ENCODE measurements around the gene ATIC. TPM values are rescaled to one million over a fixed set of nuclear protein-coding genes. Genes with fewer than 3 reads are reported as not detected.
A peak's percentile ranks its signal among the peaks of the same experiment; 100 is the strongest.
"Not testable (repeated sequence)": the region's sequence is repeated elsewhere in the genome, so short reads cannot be mapped to it uniquely, and the experiment has no call there.

The ATIC gene
- total RNA-seq, 3 donors from 2014 or later: 32.2 to 54.1 (median 33.0) TPM

GRCh38 chr2:215288112-215288815, 23.6 kb upstream of the ATIC start:
- intact Hi-C loops (cut with DNase I; ENCODE audit: low total_unique reads): no loop called here
- no peak for DNase-seq (ENCODE audit: low spot score in 2 of 2)
- Histone ChIP-seq H3K4me1 (no peaks in the 10 kb centered on the region), H3K4me3 (no peak overlapping the region), H3K27me3 (no peaks in the 10 kb centered on the region), H3K9me3 (no peaks in the 10 kb centered on the region), H3K36me3 (no peaks in the 10 kb centered on the region), H3K27ac (no peak overlapping the region)
- TF ChIP-seq POLR2A (IDR thresholded peaks at IDR 0.05) (no peak), CTCF (IDR thresholded peaks at IDR 0.05) (no peak), POLR2AphosphoS5 (IDR thresholded peaks at IDR 0.05) (no peak)

- TF ChIP-seq CTCF (IDR thresholded peaks at IDR 0.05) (no peak), POLR2AphosphoS5 (IDR thresholded peaks at IDR 0.05) (no peak), POLR2A (IDR thresholded peaks at IDR 0.05) (no peak)
- H3K36me3 ChIP-seq: no peaks in the 10 kb centered on the region
- DNase-seq (ENCODE audit: low spot score in 2 of 2): no peak
- no peak overlapping the region for H3K4me3 ChIP-seq
- H3K4me1 ChIP-seq: no peaks in the 10 kb centered on the region
- H3K9me3 ChIP-seq: no peaks in the 10 kb centered on the region
- H3K27ac ChIP-seq: no peak overlapping the region
- intact Hi-C loops (cut with DNase I; ENCODE audit: low total_unique reads): no loop called here
- no peaks in the 10 kb centered on the region for H3K27me3 ChIP-seq
These were observed 20.8 kb upstream of the ATIC start for GRCh38 chr2:215290980-215291599.

GRCh38 chr2:215293879-215294278, 18.0 kb upstream of the ATIC start:
- intact Hi-C loops (cut with DNase I; ENCODE audit: low total_unique reads): no loop called here
- Histone ChIP-seq H3K27ac (no peak overlapping the region), H3K4me1 (no peaks in the 10 kb centered on the region), H3K27me3 (no peaks in the 10 kb centered on the region), H3K9me3 (no peaks in the 10 kb centered on the region), H3K4me3 (no peak overlapping the region), H3K36me3 (no peaks in the 10 kb centered on the region)
- TF ChIP-seq CTCF (IDR thresholded peaks at IDR 0.05) (no peak), POLR2AphosphoS5 (IDR thresholded peaks at IDR 0.05) (no peak), POLR2A (IDR thresholded peaks at IDR 0.05) (no peak)
- DNase-seq (ENCODE audit: low spot score in 2 of 2): no peak

GRCh38 chr2:215299337-215299859, 12.5 kb upstream of the ATIC start:
- Histone ChIP-seq H3K36me3 (no peaks in the 10 kb centered on the region), H3K9me3 (peaks cover 0 to 9% of the 10 kb centered on the region in 2 donors), H3K27ac (no peak overlapping the region), H3K27me3 (no peaks in the 10 kb centered on the region), H3K4me3 (no peak overlapping the region), H3K4me1 (no peaks in the 10 kb centered on the region)
- DNase-seq (ENCODE audit: low spot score in 2 of 2): no peak
- no peak for TF ChIP-seq CTCF (IDR thresholded peaks at IDR 0.05)
- no peak for TF ChIP-seq POLR2AphosphoS5 (IDR thresholded peaks at IDR 0.05)
- TF ChIP-seq POLR2A (IDR thresholded peaks at IDR 0.05): no peak
- intact Hi-C loops (cut with DNase I; ENCODE audit: low total_unique reads): no loop called here

GRCh38 chr2:215301994-215302393, 9.9 kb upstream of the ATIC start:
- no peak overlapping the region for H3K27ac ChIP-seq
- no peak for DNase-seq (ENCODE audit: low spot score in 2 of 2)
- H3K9me3 ChIP-seq: peaks cover 0 to 9% of the 10 kb centered on the region in 2 donors
- H3K27me3 ChIP-seq: no peaks in the 10 kb centered on the region
- no peak for TF ChIP-seq CTCF (IDR thresholded peaks at IDR 0.05)
- TF ChIP-seq POLR2AphosphoS5 (IDR thresholded peaks at IDR 0.05): no peak
- TF ChIP-seq POLR2A (IDR thresholded peaks at IDR 0.05): no peak
- H3K4me3 ChIP-seq: no peak overlapping the region
- H3K36me3 ChIP-seq: no peaks in the 10 kb centered on the region
- no peaks in the 10 kb centered on the region for H3K4me1 ChIP-seq
- intact Hi-C loops (cut with DNase I; ENCODE audit: low total_unique reads): no loop called here

GRCh38 chr2:215311259-215311624, 617 bp upstream of the ATIC start:
- intact Hi-C loops (cut with DNase I; ENCODE audit: low total_unique reads); H3K27ac ChIP-seq; H3K4me1 ChIP-seq: not testable (repeated sequence)

More at GRCh38 chr2:215311259-215311624, 617 bp upstream of the ATIC start:
- H3K36me3 ChIP-seq; DNase-seq (ENCODE audit: low spot score in 2 of 2); H3K27me3 ChIP-seq; H3K9me3 ChIP-seq: not testable (repeated sequence)
- peak overlapping the region; percentile 61 to 77 (median 67) for H3K4me3 ChIP-seq

All from breast epithelium (tissue), 4 donors.